DMS79 treated with DMSO at 0.1 percent for 48 hours (cell line): Measurements from ENCODE around the gene RAB3B.
"Not testable (repeated sequence)": the region's sequence is repeated elsewhere in the genome, so short reads cannot be mapped to it uniquely, and the experiment has no call there.

Experiments
- DNase-seq: peaks from one replicate; lab custom pipeline; 2025; lab: John Stamatoyannopoulos, UW

Gene RAB3B

GRCh38 chr1:51990478-51990965 lies at the start of gene RAB3B:
RAB3B (minus strand) TSS chr1:51990700; CDS start chr1:51977117, 13,583 bp downstream.
- DNase-seq, result peak; percentile 79

GRCh38 chr1:52037909-52038308 lies 47.4 kb upstream of the RAB3B start:
- DNase-seq, result no peak

GRCh38 chr1:52037402-52037814 lies 46.9 kb upstream of the RAB3B start:
- no peak for DNase-seq

DNA sequence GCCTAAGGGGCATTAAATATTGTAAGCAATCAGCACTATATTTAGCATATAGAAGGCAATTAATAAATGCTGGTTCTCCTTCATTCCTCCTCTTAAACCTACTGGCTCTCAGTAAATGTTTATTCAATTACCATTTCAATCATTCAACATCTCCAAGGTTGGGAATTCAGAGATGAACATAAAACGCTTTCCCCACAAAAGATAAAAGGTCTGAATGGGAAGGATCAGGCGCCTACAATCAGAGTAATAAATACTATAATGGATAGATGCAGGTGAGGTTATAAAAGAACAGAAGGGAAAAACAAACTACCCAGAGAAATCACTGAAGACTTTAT lies 43.5 kb upstream of the RAB3B start:
- no peak for DNase-seq

DNA sequence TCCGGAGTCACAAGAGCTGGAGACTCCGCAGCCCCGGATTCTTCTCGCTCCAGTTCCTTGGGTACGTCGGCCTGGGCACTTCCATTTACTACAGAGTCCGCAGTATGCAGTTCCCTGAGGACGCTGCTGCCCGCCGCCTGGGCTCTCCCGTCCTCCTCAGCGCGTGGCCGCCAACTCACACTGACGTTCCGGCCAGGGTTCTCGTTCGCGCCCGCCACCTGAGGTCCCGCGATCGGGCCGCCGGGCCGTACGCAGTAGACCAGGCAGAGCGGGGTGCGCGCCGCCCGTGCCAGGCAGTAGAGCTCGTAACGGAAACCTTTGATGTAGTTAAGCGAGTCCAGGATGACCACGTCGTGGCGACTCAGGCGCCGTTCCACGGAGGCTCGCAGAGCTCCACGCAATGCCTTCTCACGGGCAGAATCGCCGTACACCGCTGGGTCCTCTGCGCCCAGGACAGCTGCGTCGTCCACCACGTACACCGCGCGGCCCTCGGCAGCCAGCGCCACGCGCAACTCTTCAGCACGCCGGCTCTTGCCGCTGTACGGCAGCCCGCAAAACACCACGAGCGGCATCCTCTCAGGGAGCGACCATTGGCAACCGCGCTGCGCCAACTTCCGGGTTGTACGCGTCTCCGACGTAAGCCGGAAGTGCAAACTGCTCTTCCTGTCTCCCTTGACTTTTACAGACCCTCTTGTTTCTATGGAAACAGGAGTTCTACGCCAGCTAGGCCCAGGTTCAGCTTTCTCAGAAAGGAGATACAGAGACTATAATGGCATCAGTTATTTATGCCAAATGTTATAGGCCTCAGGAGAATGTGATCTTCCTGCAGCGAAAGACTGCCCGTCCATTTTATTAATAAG lies 42.9 kb upstream of the RAB3B start, which contains the start of gene KTI12:
Gene KTI12 (minus strand): TSS at position 621 of the 860 bp plus-strand sequence. CDS start 49 bp downstream, at position 572.
- DNase-seq, result peak; percentile 87

DNA sequence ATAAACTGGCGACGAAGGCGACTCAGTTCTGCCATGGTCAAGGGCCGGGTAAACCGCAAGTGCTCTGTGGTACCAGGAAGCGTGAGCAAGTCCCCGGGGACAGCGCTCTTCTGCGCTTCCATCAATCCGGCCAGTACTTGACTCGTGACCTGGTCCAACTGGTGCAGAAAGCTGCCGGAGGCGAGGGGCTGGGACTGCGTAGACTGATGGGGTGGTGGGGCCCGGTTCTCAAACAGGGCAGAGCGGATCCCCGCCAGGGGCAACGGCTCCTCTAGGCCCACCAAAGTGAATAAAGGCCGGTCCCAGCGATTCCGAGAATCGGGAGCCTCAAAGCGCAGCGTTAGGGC lies 42.3 kb upstream of the RAB3B start:
- DNase-seq, result peak; percentile 65

GRCh38 chr1:52032124-52032784 lies 41.8 kb upstream of the RAB3B start:
- peak; percentile 65 for DNase-seq

GRCh38 chr1:52028839-52029238 lies 38.3 kb upstream of the RAB3B start:
- DNase-seq, result not testable (repeated sequence)

- no peak for DNase-seq
Observed at GRCh38 chr1:52028328-52028727, 37.8 kb upstream of the RAB3B start.

GRCh38 chr1:52026278-52026677 lies 35.8 kb upstream of the RAB3B start:
- DNase-seq, result no peak

GRCh38 chr1:52022133-52022532 lies 31.6 kb upstream of the RAB3B start:
- no peak for DNase-seq

DNA sequence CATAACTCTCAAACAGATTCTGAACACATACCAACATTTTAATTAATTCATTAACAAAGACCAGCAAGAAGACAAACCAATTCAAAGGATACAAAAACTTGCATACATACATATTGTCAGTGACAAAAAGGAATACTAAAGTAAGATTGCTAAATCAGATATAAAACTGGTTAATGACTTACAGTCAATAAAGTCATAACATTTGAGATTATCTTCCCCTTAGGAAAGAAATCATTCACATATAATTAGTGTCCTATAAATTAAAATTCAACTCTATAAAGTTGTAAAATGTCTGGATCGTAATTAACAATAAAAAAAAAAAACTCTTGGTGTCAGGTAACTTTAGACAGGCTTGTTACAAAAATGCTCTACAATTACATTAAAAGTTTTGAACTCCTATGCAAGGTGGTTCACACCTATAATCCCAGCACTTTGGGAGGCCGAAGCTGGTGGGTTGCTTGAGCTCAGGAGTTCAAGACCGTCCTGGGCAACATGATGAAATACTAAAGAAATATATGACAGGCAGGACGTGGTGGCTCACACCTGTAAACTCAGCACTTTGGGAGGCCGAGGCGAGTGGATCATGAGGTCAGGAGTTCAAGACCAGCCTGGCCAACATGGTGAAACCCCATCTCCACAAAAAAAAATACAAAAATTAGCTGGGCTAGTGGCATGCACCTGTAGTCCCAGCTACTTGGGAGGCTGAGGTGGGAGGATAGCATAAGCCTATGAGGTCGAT lies 17.7 kb upstream of the RAB3B start:
- DNase-seq, result no peak

DNA sequence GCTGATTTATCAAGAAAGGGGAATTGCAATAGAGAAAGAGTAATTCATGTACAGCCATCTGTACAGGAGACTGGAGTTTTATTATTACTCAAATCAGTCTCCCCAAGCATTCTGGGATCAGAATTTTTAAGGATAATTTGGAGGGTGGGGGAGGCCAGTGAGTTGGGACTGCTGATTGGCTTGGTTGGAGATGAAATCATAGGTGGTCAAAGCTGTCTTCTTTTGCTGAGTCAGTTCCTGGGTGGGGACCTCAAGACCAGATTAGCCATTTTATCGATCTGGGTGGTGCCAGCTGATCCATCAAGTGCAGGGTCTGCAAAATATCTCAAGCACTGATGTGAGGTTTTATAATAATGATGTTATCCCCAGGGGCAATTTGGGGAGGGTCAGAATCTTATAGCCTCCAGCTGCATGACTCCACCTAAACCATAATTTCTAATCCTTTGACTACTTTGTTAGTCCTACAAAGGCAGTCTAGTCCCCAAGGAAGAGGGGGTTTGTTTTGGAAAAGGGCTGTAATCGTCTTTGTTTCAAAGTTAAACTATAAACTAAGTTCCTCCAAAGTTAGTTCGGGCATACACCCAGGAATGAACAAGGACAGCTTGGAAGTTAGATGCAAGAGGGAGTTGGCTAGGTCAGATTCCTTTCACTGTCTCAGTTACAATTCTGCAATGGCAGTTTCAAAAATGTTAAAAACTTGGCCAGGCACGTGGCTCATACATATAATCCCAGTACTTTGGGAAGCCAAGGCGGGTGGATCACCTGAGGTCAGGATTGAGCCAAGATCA lies 16.9 kb upstream of the RAB3B start:
- no peak for DNase-seq

DNA sequence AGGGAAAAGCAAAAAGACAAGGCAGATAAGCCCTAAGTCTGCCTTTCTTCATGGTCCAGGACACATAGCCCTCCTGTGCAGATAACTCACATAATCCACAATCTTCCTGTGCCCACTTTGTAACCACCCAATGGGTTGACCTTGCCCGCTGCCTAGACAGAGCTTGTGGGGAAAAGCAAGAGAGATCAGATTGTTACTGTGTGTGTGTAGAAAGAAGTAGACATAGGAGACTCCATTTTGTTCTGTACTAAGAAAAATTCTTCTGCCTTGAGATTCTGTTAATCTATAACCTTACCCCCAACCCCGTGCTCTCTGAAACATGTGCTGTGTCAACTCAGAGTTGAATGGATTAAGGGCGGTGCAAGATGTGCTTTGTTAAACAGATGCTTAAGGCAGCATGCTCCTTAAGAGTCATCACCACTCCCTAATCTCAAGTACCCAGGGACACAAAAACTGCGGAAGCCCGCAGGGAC lies 15.6 kb upstream of the RAB3B start:
- DNase-seq, result not testable (repeated sequence)

DNA sequence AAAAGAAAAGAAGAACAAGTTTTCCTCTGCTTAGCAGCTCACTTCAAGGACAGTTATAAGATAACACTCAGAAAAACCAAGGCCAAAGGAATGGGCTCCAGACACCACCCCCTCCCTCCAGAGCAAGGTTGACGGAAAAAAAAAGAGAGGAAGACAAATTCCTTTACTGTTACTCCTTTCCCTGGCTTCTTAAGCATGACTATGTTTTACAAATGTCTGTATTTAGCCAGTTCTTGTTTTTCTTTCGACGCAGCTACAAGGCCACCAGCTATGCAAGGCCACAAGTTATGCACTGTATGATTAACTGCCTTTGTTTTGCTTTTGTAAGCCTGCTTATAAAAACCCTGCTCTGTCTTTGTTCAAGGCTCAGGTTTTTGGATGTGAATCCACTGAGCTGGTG lies 15.0 kb upstream of the RAB3B start:
- not testable (repeated sequence) for DNase-seq

DNA sequence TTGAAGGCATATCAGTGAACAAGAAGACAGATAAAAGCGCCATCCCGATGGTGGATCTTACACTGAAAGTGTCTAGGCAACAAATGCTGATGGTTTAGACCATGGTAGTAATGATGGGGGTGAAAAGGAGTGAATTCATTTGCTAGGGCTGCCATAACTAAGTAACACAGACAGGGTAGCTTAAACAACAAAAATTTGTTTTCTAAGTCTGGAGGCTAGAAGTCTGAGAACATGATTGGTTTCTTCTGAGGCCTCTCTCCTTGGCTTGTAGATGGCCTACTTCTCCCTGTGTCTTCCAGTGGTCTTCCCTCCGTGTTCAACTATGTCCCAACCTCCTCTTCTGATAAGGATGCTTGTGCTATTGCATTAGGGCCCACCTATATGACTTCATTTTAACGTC lies 13.4 kb upstream of the RAB3B start:
- DNase-seq, result no peak

DNA sequence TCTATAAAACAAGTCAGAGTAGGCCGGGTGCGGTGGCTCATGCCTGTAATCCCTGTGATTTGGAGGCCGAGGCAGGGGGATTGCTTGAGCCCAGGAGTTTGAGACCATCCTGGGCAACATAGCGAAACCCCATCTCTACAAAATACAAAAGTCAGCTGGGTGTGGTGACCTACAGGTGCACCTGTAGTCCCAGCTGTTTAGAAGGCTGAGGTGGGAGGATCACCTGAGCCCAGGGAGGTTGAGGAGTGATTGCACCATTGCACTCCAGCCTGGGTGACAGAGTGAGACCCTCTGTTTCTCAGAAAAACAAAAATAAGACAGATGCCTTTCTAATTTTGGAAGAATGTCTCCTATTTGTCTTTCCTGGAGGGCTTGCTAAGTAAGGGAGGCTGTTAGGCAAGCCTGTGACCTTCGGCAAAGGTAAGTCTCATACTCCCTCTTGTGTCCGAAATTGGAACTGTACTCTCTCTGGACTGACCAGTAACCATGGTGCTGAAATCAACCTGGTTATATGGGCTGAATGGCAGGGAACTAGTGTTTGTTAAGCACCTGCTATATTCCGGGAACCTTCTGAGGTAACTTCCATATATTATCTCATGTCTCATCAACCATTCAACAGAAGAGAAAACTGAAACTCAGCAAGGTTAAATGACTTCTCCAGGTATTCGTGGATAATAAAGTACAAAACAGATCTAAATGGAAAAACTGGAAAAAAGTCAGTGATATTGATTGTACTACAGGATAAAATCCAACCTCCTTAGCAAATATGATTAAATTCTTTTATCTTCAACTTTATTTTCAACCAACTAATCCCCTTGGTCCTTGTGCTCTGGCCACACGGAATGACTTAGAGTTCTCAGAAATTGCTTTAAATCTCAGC lies 11.8 kb upstream of the RAB3B start:
- peak; percentile 88 for DNase-seq

DNA sequence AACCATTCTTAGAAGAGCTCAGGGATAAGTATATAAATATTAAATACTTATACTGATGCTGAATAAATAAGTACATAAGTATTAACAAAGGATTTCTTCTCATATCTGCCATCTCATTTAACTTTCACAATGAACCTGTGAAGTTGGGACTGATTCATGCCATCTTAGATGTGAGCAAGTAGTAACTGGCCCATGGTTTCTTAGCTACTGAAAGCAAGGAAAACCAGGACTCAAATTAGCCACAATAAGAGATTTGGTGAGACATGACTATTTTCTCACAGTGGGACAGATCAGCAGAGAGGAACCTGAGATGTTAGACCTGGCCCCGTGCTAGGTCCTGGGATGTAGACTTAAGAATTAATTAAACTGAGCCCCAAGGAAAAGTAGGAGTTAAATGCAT lies 8.2 kb upstream of the RAB3B start:
- no peak for DNase-seq

DNA sequence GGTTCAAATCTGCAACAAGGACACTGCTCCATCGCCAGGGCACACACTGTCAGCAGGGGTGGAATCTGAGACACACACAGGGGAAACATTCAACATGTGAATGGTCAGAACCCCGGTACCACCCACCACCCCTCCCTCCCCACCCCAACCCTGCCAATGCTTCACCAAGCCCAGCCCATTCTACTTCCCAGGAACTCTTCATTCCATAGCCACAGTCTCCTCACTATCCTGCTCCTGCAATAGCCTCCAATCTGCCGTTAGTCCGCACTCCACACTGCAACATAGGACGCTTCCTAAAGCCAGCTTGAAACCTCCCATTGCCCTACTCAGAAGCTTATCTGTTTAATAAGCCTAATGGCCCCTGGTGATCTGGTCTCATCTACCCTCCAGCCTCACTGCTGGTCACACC lies 7.5 kb upstream of the RAB3B start:
- no peak for DNase-seq

GRCh38 chr1:51989582-51990477 lies 670 bp downstream of the RAB3B start:
- DNase-seq, result no peak
